WTC11 (cell line): ENCODE results near the gene SENP5. TPM values are rescaled to one million over a fixed set of nuclear protein-coding genes. Genes with fewer than 3 reads are reported as not detected.
A peak's percentile ranks its signal among the peaks of the same experiment; 100 is the strongest.
"Not testable (repeated sequence)": the region's sequence is repeated elsewhere in the genome, so short reads cannot be mapped to it uniquely, and the experiment has no call there.

Experiments
- ATAC-seq: fragments of 200-7000 bp; cut with Tn5 transposase; 2 replicates; pipeline ENCODE4 v1.10.0; 2021; ENCODE audit warnings: mild to moderate bottlenecking, moderate library complexity
- CTCF ChIA-PET: fragments of 300-600 bp; sonication (Branson Sonifier 250); formaldehyde crosslinking; loops from one replicate; lab custom pipeline; 2021; ENCODE audit warnings: antibody characterized with exemption; lab: Charles Lee
- POLR2A ChIA-PET: fragments of 350-600 bp; sonication (Branson Sonifier 250); formaldehyde crosslinking; loops from one replicate; lab custom pipeline; 2021; ENCODE audit warnings: antibody characterized with exemption; lab: Charles Lee
- DNase-seq: peaks from one replicate; pipeline ENCODE4 v3.0.0; 2021; ENCODE audit warnings: low spot score
- H3K27ac Mint-ChIP-seq: 2 replicates; pipeline ENCODE4 v1.8.0; 2021; ENCODE audit warnings: mixed read lengths
- H3K27me3 Mint-ChIP-seq: 2 replicates; pipeline ENCODE4 v1.8.0; 2021; ENCODE audit warnings: low read depth, mild to moderate bottlenecking, moderate library complexity, mixed read lengths
- H3K36me3 Mint-ChIP-seq: 2 replicates; pipeline ENCODE4 v1.8.0; 2021; ENCODE audit warnings: mixed read lengths
- H3K4me1 Mint-ChIP-seq: 2 replicates; pipeline ENCODE4 v1.8.0; 2022; ENCODE audit warnings: mixed read lengths
- H3K4me3 Mint-ChIP-seq: 2 replicates; pipeline ENCODE4 v1.8.0; 2021; ENCODE audit warnings: mild to moderate bottlenecking, moderate library complexity, mixed read lengths
- H3K9me3 Mint-ChIP-seq: 2 replicates; pipeline ENCODE4 v1.8.0; 2021; ENCODE audit warnings: mixed read lengths
- AFF4 ChIP-seq: sonication (generic); formaldehyde crosslinking; IDR thresholded peaks from 2 replicates; pipeline ENCODE4 v1.8.1; 2023; ENCODE audit warnings: mild to moderate bottlenecking, missing genetic modification reagents, borderline replicate concordance
- ATF3 ChIP-seq: sonication (generic); formaldehyde crosslinking; conservative IDR thresholded peaks from 2 replicates; pipeline ENCODE4 v1.8.1; 2022; ENCODE audit warnings: mild to moderate bottlenecking, missing genetic modification reagents
- CTCF ChIP-seq: fragments of 200-600 bp; IDR thresholded peaks from 2 replicates; pipeline ENCODE4 v1.8.0; 2022; ENCODE audit warnings: antibody characterized with exemption
- ESRRA ChIP-seq: sonication (generic); formaldehyde crosslinking; IDR thresholded peaks from 2 replicates; pipeline ENCODE4 v1.8.1; 2022; ENCODE audit warnings: mild to moderate bottlenecking, missing genetic modification reagents, borderline replicate concordance
- GRHL2 ChIP-seq: fragments of 250-450 bp; sonication (Bioruptor Pico); IDR thresholded peaks from 2 replicates; pipeline ENCODE4 v1.8.0; 2022; ENCODE audit warnings: mild to moderate bottlenecking, moderate library complexity; ENCODE audit not compliant: insufficient replicate concordance, severe bottlenecking
- HMGA2 ChIP-seq: fragments of 250-450 bp; sonication (Bioruptor Pico); IDR thresholded peaks from 2 replicates; pipeline ENCODE4 v1.4.0; 2021; ENCODE audit warnings: mild to moderate bottlenecking, moderate library complexity
- JUN ChIP-seq: sonication (generic); formaldehyde crosslinking; IDR thresholded peaks from 2 replicates; pipeline ENCODE4 v1.8.0; 2023; ENCODE audit warnings: mild to moderate bottlenecking, missing genetic modification reagents
- KAT7 ChIP-seq: sonication (generic); formaldehyde crosslinking; IDR thresholded peaks from 2 replicates; pipeline ENCODE4 v1.8.1; 2023; ENCODE audit warnings: missing genetic modification reagents, mild to moderate bottlenecking, borderline replicate concordance
- MLX ChIP-seq: sonication (generic); formaldehyde crosslinking; IDR thresholded peaks from 2 replicates; pipeline ENCODE4 v1.8.1; 2023; ENCODE audit warnings: mild to moderate bottlenecking, missing genetic modification reagents, moderate library complexity
- TEAD4 ChIP-seq: sonication (generic); formaldehyde crosslinking; IDR thresholded peaks from 2 replicates; pipeline ENCODE4 v1.8.0; 2022; ENCODE audit warnings: mild to moderate bottlenecking, missing genetic modification reagents
- USF1 ChIP-seq: sonication (generic); formaldehyde crosslinking; IDR thresholded peaks from 2 replicates; pipeline ENCODE4 v1.8.0; 2022; ENCODE audit warnings: mild to moderate bottlenecking, missing genetic modification reagents
- ZBTB21 ChIP-seq: sonication (generic); formaldehyde crosslinking; IDR thresholded peaks from 2 replicates; pipeline ENCODE4 v1.8.1; 2023; ENCODE audit warnings: mild to moderate bottlenecking, missing genetic modification reagents, borderline replicate concordance
- ZBTB43 ChIP-seq: sonication (generic); formaldehyde crosslinking; IDR thresholded peaks from 2 replicates; pipeline ENCODE4 v1.8.1; 2023; ENCODE audit warnings: mild to moderate bottlenecking, missing genetic modification reagents
- ZNF138 ChIP-seq: sonication (generic); formaldehyde crosslinking; conservative IDR thresholded peaks from 2 replicates; pipeline ENCODE4 v1.8.1; 2022; ENCODE audit warnings: mild to moderate bottlenecking, moderate library complexity, missing genetic modification reagents
- ZNF281 ChIP-seq: sonication (generic); formaldehyde crosslinking; IDR thresholded peaks from 2 replicates; pipeline ENCODE4 v1.8.0; 2023; ENCODE audit warnings: mild to moderate bottlenecking, missing genetic modification reagents
- ZNF396 ChIP-seq: fragments of 250-450 bp; sonication (Bioruptor Pico); IDR thresholded peaks from 2 replicates; pipeline ENCODE4 v1.8.0; 2021; ENCODE audit warnings: mild to moderate bottlenecking, moderate library complexity, borderline replicate concordance
- total RNA-seq: library from RNA; stranded (reverse); gene quantifications from 3 replicates; pipeline ENCODE4 v1.2.3, GENCODE V29; 2021

The SENP5 gene
- total RNA-seq, 1 experiment from 2014 or later, result 30.8 TPM

- no peak for TF ChIP-seq AFF4 (CRISPR knock-in tag)
- TF ChIP-seq ESRRA (CRISPR knock-in tag), result no peak
- TF ChIP-seq JUN (CRISPR knock-in tag), result no peak
- no peak for TF ChIP-seq ZNF138
- no peak for TF ChIP-seq USF1 (CRISPR knock-in tag)
- TF ChIP-seq ZBTB43 (CRISPR knock-in tag), result no peak
- no peak for TF ChIP-seq ATF3 (CRISPR knock-in tag)
- no peak for TF ChIP-seq TEAD4 (CRISPR knock-in tag)
- TF ChIP-seq ZBTB21 (CRISPR knock-in tag), result no peak
- no peak for TF ChIP-seq KAT7 (CRISPR knock-in tag)
- TF ChIP-seq HMGA2 (CRISPR knock-in tag), result no peak
- no peak for TF ChIP-seq ZNF396 (CRISPR knock-in tag)
- no peak for TF ChIP-seq MLX (CRISPR knock-in tag)
Observed at GRCh38 chr3:196849180-196849741, 18.5 kb upstream of the SENP5 start (continued).

- H3K27ac Mint-ChIP-seq, H3K4me1 Mint-ChIP-seq, H3K4me3 Mint-ChIP-seq, DNase-seq, POLR2A ChIA-PET, H3K27me3 Mint-ChIP-seq, ATAC-seq, CTCF ChIA-PET: not testable (repeated sequence)
- H3K36me3 Mint-ChIP-seq, result peaks cover 11% of the 10 kb centered on the region
- peaks cover 31% of the 10 kb centered on the region for H3K9me3 Mint-ChIP-seq
Observed at GRCh38 chr3:196863000-196863399, 4.7 kb upstream of the SENP5 start.

- POLR2A ChIA-PET, result interaction anchor here (0.6 to 1.9 kb wide), 8 partner anchors 10 to 299 kb away, joined by 3 to 16 read pairs (median 4); partner anchors contain the start of genes FBXO45, NCBP2, PAK2 and WDR53
- CTCF ChIA-PET, result interaction anchor here (0.6 to 2.4 kb wide), 7 partner anchors 75 to 317 kb away, joined by 3 to 15 read pairs (median 5); partner anchors contain the start of gene NCBP2
- TF ChIP-seq CTCF (no peak), ZBTB21 (CRISPR knock-in tag) (no peak), HMGA2 (CRISPR knock-in tag) (no peak), GRHL2 (no peak), ZNF281 (CRISPR knock-in tag) (no peak)
- TF ChIP-seq, all 79 proteins: peak for 0
- Mint-ChIP-seq H3K27me3 (no peaks in the 10 kb centered on the region), H3K27ac (peak overlapping the region; percentile 96), H3K4me3 (peak overlapping the region; percentile 75), H3K4me1 (peaks cover 11% of the 10 kb centered on the region; the same call in 1 of the 2 replicates), H3K9me3 (peaks cover 15% of the 10 kb centered on the region), H3K36me3 (0 out of 2 replicates have a peak, but pooled peaks cover 8% of the 10 kb centered on the region)
- no peak for DNase-seq
- ATAC-seq, result no peak
Observed at GRCh38 chr3:196867155-196867506, 589 bp upstream of the SENP5 start.
